HepG2 (cell line): ENCODE data around the gene NDUFAF8. TPM values are rescaled to one million over a fixed set of nuclear protein-coding genes. Genes with fewer than 3 reads are reported as not detected.

Experiments
- AGO1 ChIP-seq: fragments of 200-400 bp; formaldehyde crosslinking; IDR thresholded peaks from 2 replicates; pipeline ENCODE4 v1.6.1; 2017; ENCODE audit warnings: mild to moderate bottlenecking, low read depth, low read length, moderate library complexity; ENCODE audit not compliant: poor library complexity, severe bottlenecking
- ARID5B ChIP-seq: IDR thresholded peaks from 2 replicates; pipeline ENCODE4 v1.4.0; 2020; ENCODE audit warnings: mild to moderate bottlenecking, missing genetic modification reagents
- CHCHD3 ChIP-seq: sonication (generic); formaldehyde crosslinking; IDR thresholded peaks from 2 replicates; pipeline ENCODE4 v1.8.0; 2022; ENCODE audit warnings: mild to moderate bottlenecking, missing genetic modification reagents, moderate library complexity
- CHD2 ChIP-seq: IDR thresholded peaks from 2 replicates; pipeline ENCODE4 v1.6.1; 2011; ENCODE audit warnings: low read depth, low read length, improper control_type of control experiment
- KLF13 ChIP-seq: sonication (generic); formaldehyde crosslinking; IDR thresholded peaks from 2 replicates; pipeline ENCODE4 v1.4.0; 2020; ENCODE audit warnings: mild to moderate bottlenecking, missing genetic modification reagents
- PPARG ChIP-seq: conservative IDR thresholded peaks from 2 replicates; pipeline ENCODE4 v1.6.1; 2016; ENCODE audit warnings: missing biosample characterization, missing genetic modification reagents
- SMC3 ChIP-seq: IDR thresholded peaks from 2 replicates; pipeline ENCODE4 v1.6.1; 2011; ENCODE audit warnings: low read length, improper control_type of control experiment
- SRY ChIP-seq: sonication (generic); formaldehyde crosslinking; IDR thresholded peaks from 2 replicates; pipeline ENCODE4 v1.8.0; 2022; ENCODE audit warnings: mild to moderate bottlenecking, missing genetic modification reagents
- STAT6 ChIP-seq: sonication (generic); formaldehyde crosslinking; IDR thresholded peaks from 2 replicates; pipeline ENCODE4 v1.4.0; 2020; ENCODE audit warnings: missing genetic modification reagents, mild to moderate bottlenecking, borderline replicate concordance
- ZBTB20 ChIP-seq: sonication (generic); formaldehyde crosslinking; IDR thresholded peaks from 2 replicates; pipeline ENCODE4 v1.8.1; 2023; ENCODE audit warnings: missing genetic modification reagents, low read depth, mild to moderate bottlenecking, borderline replicate concordance
- ZBTB37 ChIP-seq: sonication (generic); formaldehyde crosslinking; IDR thresholded peaks from 2 replicates; pipeline ENCODE4 v1.4.0; 2020; ENCODE audit warnings: mild to moderate bottlenecking, missing genetic modification reagents
- ZHX2 ChIP-seq, 2 experiments: sonication (generic) in 1 of 2; formaldehyde crosslinking in 1 of 2; IDR thresholded peaks; 2 replicates each; pipeline versions ENCODE4 v1.6.1 to v1.9.0; 2014 to 2022; ENCODE audit warnings: antibody characterized with exemption in 1 of 2, borderline replicate concordance in 1 of 2, inconsistent platforms in 1 of 2, low read depth in 1 of 2, missing genetic modification reagents in 1 of 2
- ZNF235 ChIP-seq: sonication (generic); formaldehyde crosslinking; IDR thresholded peaks from 2 replicates; pipeline ENCODE4 v1.8.1; 2023; ENCODE audit warnings: mild to moderate bottlenecking, missing genetic modification reagents, borderline replicate concordance
- polyA plus RNA-seq, 8 experiments: library from polyadenylated mRNA; depleted of rRNA in 3 of 8; stranded (reverse) in 7 of 8; unstranded in 1 of 8; fragments of >200 nt; fragmentation: Illumina TruSeq in 4 of 8; extraction: Trizol in 4 of 8; gene quantifications; 2 replicates each; pipeline versions ENCODE4 v1.2.1 to v1.2.3, GENCODE V29; 2011 to 2016; ENCODE audit warnings: low read depth in 4 of 8, missing spikeins in 1 of 8, mixed read lengths in 1 of 8; ENCODE audit not compliant: insufficient read depth in 1 of 8
- total RNA-seq, 5 experiments: library from RNA; depleted of rRNA; stranded (reverse); fragments of >200 nt; fragmentation: Illumina TruSeq; extraction: Trizol; gene quantifications; 2 replicates each; pipeline ENCODE4 v1.2.3, GENCODE V29; 2016; ENCODE audit warnings: low read depth in 1 of 5

The NDUFAF8 gene
- total and polyA plus RNA-seq, 2 of the 13 experiments (the other 11 are each of a cell fraction or from before 2014, with no cell fraction given): 75.6 to 233 TPM

- TF ChIP-seq ZHX2 (IDR thresholded peaks at IDR 0.05; ENCODE audit: low read depth) (no peak), ZHX2 (CRISPR knock-in tag; IDR thresholded peaks at IDR 0.05; ENCODE audit: borderline replicate concordance) (no peak), SRY (no peak), ARID5B (peak; percentile 39; the same call in 1 of the 2 replicates), CHD2 (peak; percentile 77), PPARG (CRISPR knock-in tag) (0 out of 2 replicates have a peak, but pooled peaks have one; percentile 24), CHCHD3 (CRISPR knock-in tag) (no peak), ZBTB20 (peak; percentile 73; the same call in 1 of the 2 replicates), AGO1 (no peak), SMC3 (no peak), STAT6 (CRISPR knock-in tag) (no peak), KLF13 (CRISPR knock-in tag) (no peak), ZNF235 (CRISPR knock-in tag) (no peak), ZBTB37 (CRISPR knock-in tag) (no peak)
These were observed 16.0 kb upstream of the NDUFAF8 start, which contains the start of gene CEP131 (continued) for GRCh38 chr17:81222906-81223761.
